Right kidney (tissue), 1 donor: ENCODE results near the gene MTCL1.
A peak's percentile ranks its signal among the peaks of the same experiment; 100 is the strongest.

Experiments
- DNase-seq: peaks from one replicate; pipeline ENCODE4 v3.0.0-alpha.2; 2016

Gene MTCL1

GRCh38 chr18:8686611-8687010 lies 18.7 kb upstream of the MTCL1 start:
- no peak for DNase-seq

- DNase-seq: no peak
These were observed 17.0 kb upstream of the MTCL1 start for GRCh38 chr18:8688216-8688800.

- DNase-seq: no peak
These were observed 16.5 kb upstream of the MTCL1 start for GRCh38 chr18:8688816-8689215.

- DNase-seq: no peak
These were observed 15.8 kb upstream of the MTCL1 start for GRCh38 chr18:8689517-8689916.

GRCh38 chr18:8694891-8695290 lies 10.5 kb upstream of the MTCL1 start:
- no peak for DNase-seq

- no peak for DNase-seq
These were observed 9.3 kb upstream of the MTCL1 start for GRCh38 chr18:8695932-8696517.

GRCh38 chr18:8696749-8697211 lies 8.6 kb upstream of the MTCL1 start:
- no peak for DNase-seq

- no peak for DNase-seq
These were observed 6.2 kb upstream of the MTCL1 start for GRCh38 chr18:8699126-8699525.

GRCh38 chr18:8699948-8700347 lies 5.4 kb upstream of the MTCL1 start:
- no peak for DNase-seq

- no peak for DNase-seq
These were observed 3.7 kb upstream of the MTCL1 start for GRCh38 chr18:8701546-8702118.

- no peak for DNase-seq
These were observed 2.7 kb upstream of the MTCL1 start for GRCh38 chr18:8702668-8703067.

- DNase-seq: no peak
These were observed 2.2 kb upstream of the MTCL1 start for GRCh38 chr18:8703092-8703709.

- DNase-seq: no peak
These were observed 1.5 kb upstream of the MTCL1 start for GRCh38 chr18:8703781-8704301.

GRCh38 chr18:8704361-8705237 lies 757 bp upstream of the MTCL1 start:
- peak; percentile 97 for DNase-seq

- DNase-seq: peak; percentile 68
These were observed 820 bp downstream of the MTCL1 start for GRCh38 chr18:8705961-8706790.

GRCh38 chr18:8706791-8707555 lies 1.6 kb downstream of the MTCL1 start:
- DNase-seq: peak; percentile 80

GRCh38 chr18:8707556-8708300 lies 2.4 kb downstream of the MTCL1 start:
- DNase-seq: no peak

GRCh38 chr18:8708670-8709069 lies 3.3 kb downstream of the MTCL1 start:
- no peak for DNase-seq

GRCh38 chr18:8709248-8710059 lies 4.1 kb downstream of the MTCL1 start:
- DNase-seq: no peak
